SU-DHL-6 (cell line): ENCODE results near the gene TSPYL1.

Experiments used
- H2AFZ ChIP-seq: fragments of 200-600 bp; sonication (generic); 2 replicates; pipeline ENCODE4 v1.6.1; 2014; ENCODE audit warnings: low read depth, mild to moderate bottlenecking, moderate library complexity, mixed read lengths, antibody characterized with exemption, low read length; ENCODE audit not compliant: severe bottlenecking
- H3F3A ChIP-seq: fragments of 200-600 bp; shearing (Covaris generic); 2 replicates; pipeline ENCODE4 v1.6.0; 2016; ENCODE audit warnings: antibody characterized with exemption, mild to moderate bottlenecking; ENCODE audit not compliant: insufficient read depth
- H3K27ac ChIP-seq: fragments of 200-600 bp; sonication (generic); 2 replicates; pipeline ENCODE4 v1.5.1; 2016; ENCODE audit warnings: low read depth, mild to moderate bottlenecking, low read length, moderate library complexity, mixed read lengths
- H3K27me3 ChIP-seq: fragments of 200-600 bp; sonication (generic), shearing (Covaris generic); 2 replicates; pipeline ENCODE4 v1.6.0; 2014; ENCODE audit warnings: mild to moderate bottlenecking, low read length
- H3K36me3 ChIP-seq: fragments of 200-600 bp; sonication (generic); 2 replicates; pipeline ENCODE4 v1.6.1; 2014; ENCODE audit warnings: mild to moderate bottlenecking, low read length, mixed read lengths
- H3K4me2 ChIP-seq: fragments of 300-600, 200-600 bp; shearing (Covaris generic), sonication (generic); 2 replicates; pipeline ENCODE4 v1.6.0; 2014; ENCODE audit warnings: low read length, low read depth, mild to moderate bottlenecking; ENCODE audit not compliant: poor library complexity, severe bottlenecking
- H3K4me3 ChIP-seq: fragments of 200-600 bp; sonication (generic); 2 replicates; pipeline ENCODE4 v1.5.1; 2014; ENCODE audit warnings: antibody characterized with exemption, low read length, mild to moderate bottlenecking, mixed read lengths; ENCODE audit not compliant: insufficient read depth, poor library complexity, severe bottlenecking
- H3K79me2 ChIP-seq: fragments of 200-600 bp; sonication (generic); 2 replicates; pipeline ENCODE4 v1.6.1; 2014; ENCODE audit warnings: mild to moderate bottlenecking, low read length, moderate library complexity; ENCODE audit not compliant: insufficient read depth
- H3K9ac ChIP-seq: fragments of 200-600 bp; sonication (generic); 2 replicates; pipeline ENCODE4 v1.7.0; 2014; ENCODE audit warnings: mild to moderate bottlenecking, low read length
- H3K9me2 ChIP-seq: fragments of 200-600 bp; sonication (generic); replicated peaks from 2 replicates; pipeline ENCODE4 v1.6.1; 2014; ENCODE audit warnings: low read length; ENCODE audit not compliant: insufficient read depth
- H3K9me3 ChIP-seq: fragments of 200-600 bp; sonication (generic); 2 replicates; pipeline ENCODE4 v1.6.1; 2014; ENCODE audit warnings: low read length, mixed read lengths; ENCODE audit not compliant: insufficient read depth
- H4K20me1 ChIP-seq: fragments of 200-600 bp; sonication (generic); 2 replicates; pipeline ENCODE4 v1.6.1; 2014; ENCODE audit warnings: low read depth, mild to moderate bottlenecking, antibody characterized with exemption, low read length, moderate library complexity, mixed read lengths
- EZH2phosphoT487 ChIP-seq: fragments of 200-600 bp; sonication (generic), shearing (Covaris generic); conservative IDR thresholded peaks from 2 replicates; pipeline ENCODE4 v1.6.1; 2018; ENCODE audit warnings: mild to moderate bottlenecking, antibody characterized with exemption, low read length, moderate library complexity, mixed read lengths
- TF ChIP-seq, protein P1 (sequence below): fragments of 200-600 bp; sonication (generic); IDR thresholded peaks from one replicate; pipeline ENCODE4 v1.5.1; 2017; ENCODE audit warnings: antibody characterized with exemption, mild to moderate bottlenecking, low read length, moderate library complexity; ENCODE audit not compliant: insufficient read depth, poor library complexity, severe bottlenecking

The TSPYL1 gene

GRCh38 chr6:116298273-116298672 lies 18.5 kb upstream of the TSPYL1 start:
- Histone ChIP-seq H3K79me2 (no peaks in the 10 kb centered on the region), H3K9ac (no peak overlapping the region), H3F3A (no peaks in the 10 kb centered on the region), H2AFZ (no peak overlapping the region), H3K27ac (no peak overlapping the region), H4K20me1 (no peaks in the 10 kb centered on the region), H3K9me3 (no peaks in the 10 kb centered on the region), H3K4me3 (no peak overlapping the region), H3K27me3 (no peaks in the 10 kb centered on the region), H3K9me2 (no peaks in the 10 kb centered on the region), H3K4me2 (no peak overlapping the region), H3K36me3 (no peaks in the 10 kb centered on the region)
- TF ChIP-seq, protein P1, sequence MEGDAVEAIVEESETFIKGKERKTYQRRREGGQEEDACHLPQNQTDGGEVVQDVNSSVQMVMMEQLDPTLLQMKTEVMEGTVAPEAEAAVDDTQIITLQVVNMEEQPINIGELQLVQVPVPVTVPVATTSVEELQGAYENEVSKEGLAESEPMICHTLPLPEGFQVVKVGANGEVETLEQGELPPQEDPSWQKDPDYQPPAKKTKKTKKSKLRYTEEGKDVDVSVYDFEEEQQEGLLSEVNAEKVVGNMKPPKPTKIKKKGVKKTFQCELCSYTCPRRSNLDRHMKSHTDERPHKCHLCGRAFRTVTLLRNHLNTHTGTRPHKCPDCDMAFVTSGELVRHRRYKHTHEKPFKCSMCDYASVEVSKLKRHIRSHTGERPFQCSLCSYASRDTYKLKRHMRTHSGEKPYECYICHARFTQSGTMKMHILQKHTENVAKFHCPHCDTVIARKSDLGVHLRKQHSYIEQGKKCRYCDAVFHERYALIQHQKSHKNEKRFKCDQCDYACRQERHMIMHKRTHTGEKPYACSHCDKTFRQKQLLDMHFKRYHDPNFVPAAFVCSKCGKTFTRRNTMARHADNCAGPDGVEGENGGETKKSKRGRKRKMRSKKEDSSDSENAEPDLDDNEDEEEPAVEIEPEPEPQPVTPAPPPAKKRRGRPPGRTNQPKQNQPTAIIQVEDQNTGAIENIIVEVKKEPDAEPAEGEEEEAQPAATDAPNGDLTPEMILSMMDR, result no peak
- no peak for TF ChIP-seq EZH2phosphoT487

GRCh38 chr6:116292553-116292952 lies 12.8 kb upstream of the TSPYL1 start:
- Histone ChIP-seq H3K27ac (no peak overlapping the region), H3K9me2 (no peaks in the 10 kb centered on the region), H2AFZ (no peak overlapping the region), H3K79me2 (no peaks in the 10 kb centered on the region), H3K27me3 (no peaks in the 10 kb centered on the region), H3K4me3 (no peak overlapping the region), H3K4me2 (no peak overlapping the region), H3K36me3 (no peaks in the 10 kb centered on the region), H3F3A (no peaks in the 10 kb centered on the region), H3K9me3 (no peaks in the 10 kb centered on the region), H4K20me1 (no peaks in the 10 kb centered on the region), H3K9ac (no peak overlapping the region)
- no peak for TF ChIP-seq EZH2phosphoT487
- TF ChIP-seq, protein P1, result no peak

GRCh38 chr6:116291701-116292396 lies 12.1 kb upstream of the TSPYL1 start:
- Histone ChIP-seq H3K4me3 (no peak overlapping the region), H3K27ac (no peak overlapping the region), H3K36me3 (no peaks in the 10 kb centered on the region), H3F3A (no peaks in the 10 kb centered on the region), H4K20me1 (no peaks in the 10 kb centered on the region), H2AFZ (no peak overlapping the region), H3K9me2 (no peaks in the 10 kb centered on the region), H3K9me3 (no peaks in the 10 kb centered on the region), H3K79me2 (no peaks in the 10 kb centered on the region), H3K9ac (no peak overlapping the region), H3K4me2 (no peak overlapping the region), H3K27me3 (no peaks in the 10 kb centered on the region)
- TF ChIP-seq EZH2phosphoT487, result no peak
- TF ChIP-seq, protein P1, result no peak
